ENCODE data around the gene DGKD.

The DGKD gene

DNA sequence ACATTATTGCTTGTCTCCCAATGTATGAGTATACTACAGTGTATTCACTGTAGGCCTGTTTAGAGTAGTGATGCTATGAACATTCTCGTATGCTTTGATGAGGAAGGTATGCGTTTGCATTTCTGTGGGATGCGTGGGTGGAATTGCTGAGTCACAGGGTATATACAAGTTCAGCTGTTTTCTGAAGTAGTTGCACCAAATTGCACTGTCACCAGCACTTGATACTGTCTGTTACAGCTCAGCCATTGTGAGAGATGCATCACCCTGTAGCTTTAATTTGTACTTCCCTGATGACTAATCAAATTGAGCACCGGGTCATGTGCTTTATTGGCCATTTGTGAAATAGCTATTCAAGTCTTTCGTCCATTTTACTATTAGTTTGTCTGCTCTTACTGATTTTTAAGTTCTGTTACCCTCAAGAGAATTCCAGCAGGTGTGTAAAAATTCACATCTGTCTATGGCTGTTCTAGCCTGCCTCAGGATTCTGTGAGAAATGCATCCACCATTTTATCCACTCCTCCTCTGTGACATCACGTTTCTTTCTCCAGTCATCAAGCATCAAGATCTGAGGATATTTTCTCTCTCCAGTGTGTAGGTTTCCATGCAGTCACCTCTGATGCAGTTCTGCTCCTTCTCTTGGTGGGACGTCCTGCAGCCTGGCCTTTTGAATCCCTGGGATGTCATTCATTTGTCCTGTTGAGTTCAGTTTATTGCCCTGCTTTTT is 72.5 kb downstream of the DGKD start:
- Histone ChIP-seq H3K4me3 (ENCODE audit: low read length) (no peak overlapping the region), H3K27me3 (ENCODE audit: control insufficient read depth, insufficient read depth, low read length) (no peaks in the 10 kb centered on the region), H3K9me3 (ENCODE audit: control insufficient read depth, insufficient read depth, low read length) (no peaks in the 10 kb centered on the region), H3K36me3 (ENCODE audit: control insufficient read depth, insufficient read depth, low read length) (no peaks in the 10 kb centered on the region), H3K4me1 (ENCODE audit: control insufficient read depth, insufficient read depth, low read length) (no peaks in the 10 kb centered on the region), H3K27ac (ENCODE audit: low read length) (no peak overlapping the region)
- no peak for DNase-seq (ENCODE audit: low read depth, low spot score)
- no CpG with 5 or more reads among the region's 7 CpGs for WGBS (ENCODE audit: insufficient coverage, insufficient read length)

DNA sequence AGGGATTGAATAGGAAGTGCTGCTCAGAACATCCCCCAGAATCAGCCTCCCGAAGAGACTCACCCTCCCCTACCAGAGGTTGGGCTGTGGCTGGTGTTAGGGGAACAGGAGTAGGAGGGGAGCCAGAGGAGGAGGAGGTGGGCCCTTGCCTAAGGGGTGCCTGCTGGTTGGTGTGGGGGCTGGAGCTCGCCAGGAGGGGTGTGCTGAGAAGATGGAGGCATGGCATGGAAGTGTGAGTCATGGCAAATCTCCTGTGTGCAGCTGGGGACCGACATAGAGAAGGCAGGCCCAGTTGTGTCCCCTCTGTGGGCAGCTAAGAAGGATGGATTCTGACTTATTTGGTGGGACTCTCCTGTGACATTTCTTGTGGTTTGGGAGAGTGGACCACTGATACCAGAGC is 73.7 kb downstream of the DGKD start:
- Histone ChIP-seq H3K4me3 (ENCODE audit: low read length) (no peak overlapping the region), H3K27ac (ENCODE audit: low read length) (no peak overlapping the region), H3K4me1 (ENCODE audit: control insufficient read depth, insufficient read depth, low read length) (no peaks in the 10 kb centered on the region), H3K36me3 (ENCODE audit: control insufficient read depth, insufficient read depth, low read length) (no peaks in the 10 kb centered on the region), H3K9me3 (ENCODE audit: control insufficient read depth, insufficient read depth, low read length) (no peaks in the 10 kb centered on the region), H3K27me3 (ENCODE audit: control insufficient read depth, insufficient read depth, low read length) (no peaks in the 10 kb centered on the region)
- WGBS (ENCODE audit: insufficient coverage, insufficient read length), result no CpG with 5 or more reads among the region's 3 CpGs
- DNase-seq (ENCODE audit: low read depth, low spot score), result no peak

DNA sequence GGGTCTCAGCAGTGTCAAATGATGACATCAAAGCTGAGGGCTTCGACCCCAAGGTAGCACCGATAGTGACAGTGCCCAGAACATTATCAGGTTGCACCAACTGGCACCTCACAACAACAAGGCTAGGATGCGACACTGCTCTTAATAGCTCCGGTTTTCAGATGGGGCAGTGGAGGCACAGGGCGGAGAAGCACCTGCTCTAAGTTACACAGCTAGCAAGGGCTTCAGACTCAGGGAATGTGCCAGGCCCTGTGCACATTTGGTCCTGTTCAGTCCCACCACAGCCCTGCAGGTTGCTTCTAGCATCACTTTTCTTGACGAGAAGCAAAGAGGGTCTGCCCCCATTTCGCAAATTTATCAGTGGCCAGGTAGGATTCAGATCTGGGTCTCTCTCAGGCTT is 74.1 kb downstream of the DGKD start:
- Histone ChIP-seq H3K4me1 (ENCODE audit: control insufficient read depth, insufficient read depth, low read length) (no peaks in the 10 kb centered on the region), H3K9me3 (ENCODE audit: control insufficient read depth, insufficient read depth, low read length) (no peaks in the 10 kb centered on the region), H3K27ac (ENCODE audit: low read length) (no peak overlapping the region), H3K27me3 (ENCODE audit: control insufficient read depth, insufficient read depth, low read length) (no peaks in the 10 kb centered on the region), H3K36me3 (ENCODE audit: control insufficient read depth, insufficient read depth, low read length) (no peaks in the 10 kb centered on the region), H3K4me3 (ENCODE audit: low read length) (no peak overlapping the region)
- no CpG with 5 or more reads among the region's 7 CpGs for WGBS (ENCODE audit: insufficient coverage, insufficient read length)
- no peak for DNase-seq (ENCODE audit: low read depth, low spot score)

DNA sequence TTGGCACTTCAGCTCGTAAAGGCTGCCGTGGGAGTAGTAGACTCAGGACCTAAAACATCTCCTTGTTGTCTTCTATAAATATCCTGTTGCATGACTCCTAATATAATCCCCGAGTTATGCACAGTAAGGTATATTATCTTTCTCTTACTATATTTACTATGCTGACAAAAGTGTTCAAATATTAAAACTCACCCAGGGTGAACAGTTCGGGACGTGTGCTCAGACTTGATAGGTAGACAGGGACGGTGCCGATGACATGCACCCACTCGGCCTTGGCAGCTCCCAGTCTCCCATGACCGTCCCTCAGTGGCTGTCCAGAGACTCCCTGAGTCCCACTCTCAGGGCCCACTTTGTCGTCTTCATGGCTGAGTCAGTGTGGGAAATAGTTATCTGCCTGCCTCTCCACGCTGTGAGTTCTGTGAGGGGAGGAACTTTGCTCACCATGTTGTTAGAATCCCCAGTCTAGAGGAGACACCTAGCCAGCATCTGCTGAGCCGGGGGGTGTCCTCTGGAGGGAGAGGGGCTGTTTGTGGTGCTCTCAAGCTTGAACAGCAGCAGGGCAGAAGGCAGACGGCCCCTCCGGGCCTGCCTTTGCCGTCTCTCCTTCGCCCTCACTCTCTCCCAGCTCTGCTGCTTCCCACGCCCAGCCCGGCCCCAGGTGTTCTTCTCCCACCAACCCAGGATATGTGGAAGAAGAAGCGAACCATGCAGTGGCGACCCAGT is 75.0 kb downstream of the DGKD start:
- H3K4me3 ChIP-seq (ENCODE audit: low read length), result no peak overlapping the region
- DNase-seq (ENCODE audit: low read depth, low spot score), result no peak
- no peaks in the 10 kb centered on the region for H3K9me3 ChIP-seq (ENCODE audit: control insufficient read depth, insufficient read depth, low read length)
- no peaks in the 10 kb centered on the region for H3K36me3 ChIP-seq (ENCODE audit: control insufficient read depth, insufficient read depth, low read length)
- H3K27me3 ChIP-seq (ENCODE audit: control insufficient read depth, insufficient read depth, low read length), result no peaks in the 10 kb centered on the region
- H3K27ac ChIP-seq (ENCODE audit: low read length), result no peak overlapping the region
- no peaks in the 10 kb centered on the region for H3K4me1 ChIP-seq (ENCODE audit: control insufficient read depth, insufficient read depth, low read length)
- no CpG with 5 or more reads among the region's 20 CpGs for WGBS (ENCODE audit: insufficient coverage, insufficient read length)

DNA sequence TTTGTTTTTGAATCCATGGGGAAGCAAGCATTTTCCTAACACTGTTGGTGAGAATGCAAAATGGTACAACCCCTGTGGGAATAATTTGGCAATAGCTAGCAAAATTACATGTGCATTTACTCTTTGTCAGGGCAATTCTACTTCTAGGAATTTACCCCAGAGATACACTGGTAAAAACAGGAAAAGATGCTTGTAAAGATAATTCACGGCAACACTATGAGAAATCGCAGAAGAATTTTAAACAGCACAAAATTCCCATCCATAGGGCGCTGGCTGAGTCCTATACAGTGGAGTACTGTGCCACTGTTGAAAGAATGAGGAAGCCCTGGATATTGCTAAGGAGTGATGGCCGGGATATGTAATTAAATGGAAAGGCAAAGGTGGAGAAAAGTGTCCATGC is 75.8 kb downstream of the DGKD start:
- DNase-seq (ENCODE audit: low read depth, low spot score), result no peak
- no peaks in the 10 kb centered on the region for H3K36me3 ChIP-seq (ENCODE audit: control insufficient read depth, insufficient read depth, low read length)
- H3K27ac ChIP-seq (ENCODE audit: low read length), result no peak overlapping the region
- H3K27me3 ChIP-seq (ENCODE audit: control insufficient read depth, insufficient read depth, low read length), result no peaks in the 10 kb centered on the region
- no CpG with 5 or more reads among the region's 4 CpGs for WGBS (ENCODE audit: insufficient coverage, insufficient read length)
- H3K4me3 ChIP-seq (ENCODE audit: low read length), result no peak overlapping the region
- H3K9me3 ChIP-seq (ENCODE audit: control insufficient read depth, insufficient read depth, low read length), result no peaks in the 10 kb centered on the region
- no peaks in the 10 kb centered on the region for H3K4me1 ChIP-seq (ENCODE audit: control insufficient read depth, insufficient read depth, low read length)

DNA sequence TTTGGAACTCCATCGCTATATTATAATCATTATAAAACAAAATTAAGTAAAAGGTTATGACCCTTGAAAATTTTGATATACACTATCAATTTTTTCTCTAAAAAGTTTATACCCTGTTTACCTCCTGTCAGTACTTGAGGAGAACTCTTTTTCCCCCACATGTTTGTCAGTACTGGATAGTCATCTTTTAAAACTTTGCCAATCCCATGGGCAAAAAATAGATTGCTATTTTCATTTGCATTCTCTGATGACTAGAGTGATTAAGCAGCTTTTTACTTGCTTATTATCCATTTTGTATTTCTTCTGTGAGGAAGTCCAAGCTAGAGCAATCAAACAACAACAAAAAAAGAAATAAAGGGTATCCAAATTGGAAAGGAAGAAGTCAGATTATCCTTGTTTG is 76.4 kb downstream of the DGKD start:
- Histone ChIP-seq H3K27ac (ENCODE audit: low read length) (no peak overlapping the region), H3K36me3 (ENCODE audit: control insufficient read depth, insufficient read depth, low read length) (no peaks in the 10 kb centered on the region), H3K4me3 (ENCODE audit: low read length) (no peak overlapping the region), H3K9me3 (ENCODE audit: control insufficient read depth, insufficient read depth, low read length) (no peaks in the 10 kb centered on the region), H3K4me1 (ENCODE audit: control insufficient read depth, insufficient read depth, low read length) (no peaks in the 10 kb centered on the region), H3K27me3 (ENCODE audit: control insufficient read depth, insufficient read depth, low read length) (no peaks in the 10 kb centered on the region)
- WGBS (ENCODE audit: insufficient coverage, insufficient read length), result no CpG with 5 or more reads among the region's 1 CpG
- no peak for DNase-seq (ENCODE audit: low read depth, low spot score)

DNA sequence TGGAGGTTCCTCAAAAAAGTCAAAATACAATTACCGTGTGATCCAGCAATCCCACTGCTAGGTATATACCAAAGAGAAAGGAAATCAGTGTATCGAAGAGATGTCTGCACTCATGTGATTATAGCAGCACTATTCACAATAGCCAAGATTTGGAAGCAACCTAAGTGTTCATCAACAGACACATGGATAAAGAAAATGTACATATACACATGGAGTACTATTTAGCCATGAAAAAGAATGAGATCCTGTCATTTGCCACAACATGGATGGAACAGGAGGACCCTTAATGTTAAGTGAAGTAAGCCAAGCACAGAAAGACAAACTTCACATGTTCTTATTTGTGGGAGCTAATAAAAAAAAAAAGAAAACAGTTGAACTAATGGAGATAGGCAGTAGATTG is 78.7 kb downstream of the DGKD start:
- Histone ChIP-seq H3K27ac (ENCODE audit: low read length) (no peak overlapping the region), H3K36me3 (ENCODE audit: control insufficient read depth, insufficient read depth, low read length) (0 out of 2 replicates have a peak, but pooled peaks cover 3% of the 10 kb centered on the region), H3K9me3 (ENCODE audit: control insufficient read depth, insufficient read depth, low read length) (no peaks in the 10 kb centered on the region), H3K4me1 (ENCODE audit: control insufficient read depth, insufficient read depth, low read length) (no peaks in the 10 kb centered on the region), H3K4me3 (ENCODE audit: low read length) (no peak overlapping the region), H3K27me3 (ENCODE audit: control insufficient read depth, insufficient read depth, low read length) (no peaks in the 10 kb centered on the region)
- DNase-seq (ENCODE audit: low read depth, low spot score), result no peak
- no CpG with 5 or more reads among the region's 2 CpGs for WGBS (ENCODE audit: insufficient coverage, insufficient read length)

DNA sequence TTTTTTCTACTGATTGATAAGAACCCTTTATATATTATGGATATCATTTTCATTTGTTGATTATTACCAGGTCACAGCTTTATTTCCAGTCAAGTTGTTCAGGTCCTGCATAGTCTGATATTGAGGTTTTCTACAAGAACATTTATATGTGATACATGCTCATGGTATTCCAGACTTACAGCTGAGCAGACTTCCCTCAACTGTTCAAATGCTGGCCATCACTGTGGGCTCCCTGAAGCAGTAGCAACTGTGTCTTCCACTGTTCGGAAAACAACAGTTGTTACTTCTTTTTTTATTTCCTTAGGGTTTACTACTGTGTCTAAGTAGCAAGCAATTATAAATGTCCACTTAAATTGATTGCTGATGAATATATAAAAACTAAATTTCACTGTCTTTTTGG is 79.5 kb downstream of the DGKD start:
- no peaks in the 10 kb centered on the region for H3K27me3 ChIP-seq (ENCODE audit: control insufficient read depth, insufficient read depth, low read length)
- 0 out of 2 replicates have a peak, but pooled peaks cover 3% of the 10 kb centered on the region for H3K36me3 ChIP-seq (ENCODE audit: control insufficient read depth, insufficient read depth, low read length)
- DNase-seq (ENCODE audit: low read depth, low spot score), result no peak
- H3K4me1 ChIP-seq (ENCODE audit: control insufficient read depth, insufficient read depth, low read length), result no peaks in the 10 kb centered on the region
- no peak overlapping the region for H3K4me3 ChIP-seq (ENCODE audit: low read length)
- H3K9me3 ChIP-seq (ENCODE audit: control insufficient read depth, insufficient read depth, low read length), result no peaks in the 10 kb centered on the region
- no CpG with 5 or more reads among the region's 1 CpG for WGBS (ENCODE audit: insufficient coverage, insufficient read length)
- no peak overlapping the region for H3K27ac ChIP-seq (ENCODE audit: low read length)

DNA sequence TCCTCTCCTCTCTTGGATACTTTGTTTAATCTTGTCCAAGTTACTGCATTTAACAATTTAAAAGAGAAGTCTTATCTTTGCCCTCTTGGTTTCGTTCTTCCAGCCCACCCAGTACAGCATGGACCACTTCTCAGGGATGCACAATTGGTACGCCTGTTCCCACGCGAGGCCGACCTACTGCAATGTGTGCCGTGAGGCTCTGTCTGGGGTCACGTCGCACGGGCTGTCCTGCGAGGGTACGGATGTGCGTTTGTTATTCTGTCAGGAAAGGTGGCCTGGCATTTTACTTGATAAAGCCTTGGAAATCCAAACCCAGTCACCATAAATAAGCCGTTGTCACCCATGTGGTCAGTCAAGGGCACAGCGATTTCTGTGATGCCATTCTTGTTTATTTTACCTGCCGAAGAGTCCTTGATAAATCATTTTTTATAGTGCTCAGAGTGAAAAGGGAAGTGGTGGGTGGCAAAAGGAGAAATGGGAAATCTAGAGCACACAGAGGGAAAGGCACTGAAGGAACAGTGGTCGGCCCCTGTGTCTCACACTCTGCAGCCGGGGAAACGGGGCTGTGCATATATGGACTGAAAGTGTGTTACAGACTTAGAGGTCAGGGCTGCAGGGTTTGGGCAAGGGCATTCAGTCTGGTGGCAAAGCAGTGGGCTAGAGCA is 80.5 kb downstream of the DGKD start:
- no peak overlapping the region for H3K27ac ChIP-seq (ENCODE audit: low read length)
- no peaks in the 10 kb centered on the region for H3K27me3 ChIP-seq (ENCODE audit: control insufficient read depth, insufficient read depth, low read length)
- H3K9me3 ChIP-seq (ENCODE audit: control insufficient read depth, insufficient read depth, low read length), result no peaks in the 10 kb centered on the region
- no peak for DNase-seq (ENCODE audit: low read depth, low spot score)
- 0 out of 2 replicates have a peak, but pooled peaks cover 3% of the 10 kb centered on the region for H3K36me3 ChIP-seq (ENCODE audit: control insufficient read depth, insufficient read depth, low read length)
- no peaks in the 10 kb centered on the region for H3K4me1 ChIP-seq (ENCODE audit: control insufficient read depth, insufficient read depth, low read length)
- no peak overlapping the region for H3K4me3 ChIP-seq (ENCODE audit: low read length)
- WGBS (ENCODE audit: insufficient coverage, insufficient read length), result no CpG with 5 or more reads among the region's 18 CpGs

DNA sequence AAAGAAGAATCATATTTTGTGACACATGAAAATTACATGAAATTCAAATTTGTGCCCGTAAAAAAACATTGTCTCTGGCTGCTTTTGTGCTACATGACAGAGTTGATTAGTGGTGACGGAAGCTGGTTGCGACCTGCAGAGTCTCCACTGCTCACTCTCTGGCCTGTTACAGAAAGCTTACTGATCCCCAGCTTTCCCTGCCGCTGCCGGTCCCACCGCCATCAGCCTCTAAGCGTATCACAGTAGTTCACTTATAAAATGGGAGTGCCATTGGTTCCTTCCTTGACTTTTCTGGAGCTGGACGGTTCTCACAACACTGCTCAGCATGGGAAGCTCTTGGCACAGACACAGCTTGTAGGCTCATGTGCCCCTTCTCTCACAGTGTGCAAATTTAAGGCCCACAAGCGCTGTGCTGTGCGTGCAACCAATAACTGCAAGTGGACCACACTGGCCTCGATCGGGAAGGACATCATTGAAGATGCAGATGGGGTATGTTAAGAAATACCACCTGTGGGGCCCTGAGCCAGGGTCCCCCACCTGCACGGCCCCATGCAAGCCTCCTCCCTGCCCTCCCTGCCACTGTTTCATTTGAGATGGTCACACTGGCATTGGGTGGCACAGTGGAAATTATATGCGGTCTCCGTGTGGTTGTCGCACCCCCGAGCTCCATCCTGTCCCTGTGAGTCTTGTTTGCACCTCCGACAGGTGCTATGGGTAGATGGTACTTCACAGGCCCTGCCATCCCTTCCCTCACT is 81.3 kb downstream of the DGKD start:
- Histone ChIP-seq H3K27ac (ENCODE audit: low read length) (no peak overlapping the region), H3K4me1 (ENCODE audit: control insufficient read depth, insufficient read depth, low read length) (no peaks in the 10 kb centered on the region), H3K9me3 (ENCODE audit: control insufficient read depth, insufficient read depth, low read length) (no peaks in the 10 kb centered on the region), H3K4me3 (ENCODE audit: low read length) (no peak overlapping the region), H3K36me3 (ENCODE audit: control insufficient read depth, insufficient read depth, low read length) (0 out of 2 replicates have a peak, but pooled peaks cover 3% of the 10 kb centered on the region), H3K27me3 (ENCODE audit: control insufficient read depth, insufficient read depth, low read length) (no peaks in the 10 kb centered on the region)
- no CpG with 5 or more reads among the region's 18 CpGs for WGBS (ENCODE audit: insufficient coverage, insufficient read length)
- DNase-seq (ENCODE audit: low read depth, low spot score), result no peak
